ENCODE measurements around the gene ZFPL1. TPM values are rescaled to one million over a fixed set of nuclear protein-coding genes. Genes with fewer than 3 reads are reported as not detected.

The ZFPL1 gene
- total and polyA plus RNA-seq, 9 of the 15 experiments (the other 6 are each of a cell fraction or from before 2014, with no cell fraction given): 3.7 to 37.5 (median 22.7) TPM

DNA sequence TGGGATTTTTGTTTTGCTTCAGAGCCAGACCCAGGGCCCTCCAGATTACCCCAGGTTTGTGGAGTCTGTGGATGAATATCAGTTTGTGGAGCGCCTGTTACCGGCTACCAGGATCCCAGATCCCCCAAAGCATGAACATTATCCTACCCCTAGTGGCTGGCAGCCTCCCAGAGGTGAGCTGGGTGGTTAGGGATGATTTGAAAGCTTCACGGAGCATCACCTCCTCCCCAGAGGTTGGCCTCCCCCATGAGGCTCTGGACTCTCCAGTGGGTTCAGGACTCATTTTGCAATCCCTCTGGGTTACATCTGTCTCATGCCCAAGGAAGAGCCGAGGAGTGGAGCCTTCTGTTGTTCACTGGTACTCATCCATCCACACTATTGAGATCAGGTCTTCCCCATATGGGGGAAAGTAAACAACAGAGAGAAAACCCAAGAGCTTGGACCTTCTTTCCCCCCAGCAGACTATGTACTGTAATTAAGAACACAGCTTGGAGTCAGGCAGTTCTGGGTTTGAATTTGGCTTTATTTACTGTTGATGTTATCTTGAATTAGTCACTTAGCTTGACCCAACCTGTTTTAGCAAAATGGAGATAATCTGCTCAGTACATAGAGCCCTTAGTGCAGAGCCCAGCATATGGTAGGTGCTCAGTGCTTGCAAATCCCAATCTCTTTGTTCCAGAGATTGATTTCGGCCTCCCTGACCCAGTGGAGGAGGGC is 40.6 kb downstream of the ZFPL1 start (continued):
- TF ChIP-seq JUND (IDR thresholded peaks at IDR 0.05; ENCODE audit: borderline replicate concordance, low read depth, low read length) (no peak), JUND (tag; IDR thresholded peaks at IDR 0.05; ENCODE audit: borderline replicate concordance, low read depth, low read length) (peak; percentile 24; the same call in 1 of the 3 replicates), E2F5 (CRISPR knock-in tag; IDR thresholded peaks at IDR 0.05) (no peak), TSC22D4 (tag; IDR thresholded peaks at IDR 0.05) (no peak), KDM4B (IDR thresholded peaks at IDR 0.05; ENCODE audit: borderline replicate concordance in 2 of 2, low read depth in 1 of 2) (no peak), POU5F1 (IDR thresholded peaks at IDR 0.05; ENCODE audit: borderline replicate concordance, low read depth, low read length, partially characterized antibody) (no peak), MYBL2 (IDR thresholded peaks at IDR 0.05; ENCODE audit: low read depth) (no peak), MYBL2 (CRISPR knock-in tag; IDR thresholded peaks at IDR 0.05; ENCODE audit: borderline replicate concordance) (no peak), IRF2 (CRISPR knock-in tag; IDR thresholded peaks at IDR 0.05) (no peak), TCF7L2 (IDR thresholded peaks at IDR 0.05; ENCODE audit: low read depth, low read length) (no peak), ZNF444 (CRISPR knock-in tag; IDR thresholded peaks at IDR 0.05) (no peak), PRPF4 (IDR thresholded peaks at IDR 0.05; ENCODE audit: insufficient read depth, low read depth, low read length, poor library complexity, severe bottlenecking) (no peak), SIN3B (IDR thresholded peaks at IDR 0.05; ENCODE audit: low read depth) (no peak), ZNF449 (CRISPR knock-in tag; IDR thresholded peaks at IDR 0.05) (no peak), RBM22 (IDR thresholded peaks at IDR 0.05; ENCODE audit: low read depth, low read length, poor library complexity, severe bottlenecking) (no peak), ZNF445 (CRISPR knock-in tag; IDR thresholded peaks at IDR 0.05; ENCODE audit: low read depth) (no peak), MAX (CRISPR knock-in tag; IDR thresholded peaks at IDR 0.05) (peak; percentile 26; the same call in 1 of the 2 replicates), SRSF7 (optimal IDR thresholded peaks at IDR 0.05; ENCODE audit: low read depth, low read length) (no peak), ARID1B (IDR thresholded peaks at IDR 0.05) (peak; percentile 48), ZZZ3 (IDR thresholded peaks at IDR 0.05) (no peak), ZNF699 (CRISPR knock-in tag; IDR thresholded peaks at IDR 0.05; ENCODE audit: insufficient replicate concordance) (no peak)
- TF ChIP-seq, protein P1, sequence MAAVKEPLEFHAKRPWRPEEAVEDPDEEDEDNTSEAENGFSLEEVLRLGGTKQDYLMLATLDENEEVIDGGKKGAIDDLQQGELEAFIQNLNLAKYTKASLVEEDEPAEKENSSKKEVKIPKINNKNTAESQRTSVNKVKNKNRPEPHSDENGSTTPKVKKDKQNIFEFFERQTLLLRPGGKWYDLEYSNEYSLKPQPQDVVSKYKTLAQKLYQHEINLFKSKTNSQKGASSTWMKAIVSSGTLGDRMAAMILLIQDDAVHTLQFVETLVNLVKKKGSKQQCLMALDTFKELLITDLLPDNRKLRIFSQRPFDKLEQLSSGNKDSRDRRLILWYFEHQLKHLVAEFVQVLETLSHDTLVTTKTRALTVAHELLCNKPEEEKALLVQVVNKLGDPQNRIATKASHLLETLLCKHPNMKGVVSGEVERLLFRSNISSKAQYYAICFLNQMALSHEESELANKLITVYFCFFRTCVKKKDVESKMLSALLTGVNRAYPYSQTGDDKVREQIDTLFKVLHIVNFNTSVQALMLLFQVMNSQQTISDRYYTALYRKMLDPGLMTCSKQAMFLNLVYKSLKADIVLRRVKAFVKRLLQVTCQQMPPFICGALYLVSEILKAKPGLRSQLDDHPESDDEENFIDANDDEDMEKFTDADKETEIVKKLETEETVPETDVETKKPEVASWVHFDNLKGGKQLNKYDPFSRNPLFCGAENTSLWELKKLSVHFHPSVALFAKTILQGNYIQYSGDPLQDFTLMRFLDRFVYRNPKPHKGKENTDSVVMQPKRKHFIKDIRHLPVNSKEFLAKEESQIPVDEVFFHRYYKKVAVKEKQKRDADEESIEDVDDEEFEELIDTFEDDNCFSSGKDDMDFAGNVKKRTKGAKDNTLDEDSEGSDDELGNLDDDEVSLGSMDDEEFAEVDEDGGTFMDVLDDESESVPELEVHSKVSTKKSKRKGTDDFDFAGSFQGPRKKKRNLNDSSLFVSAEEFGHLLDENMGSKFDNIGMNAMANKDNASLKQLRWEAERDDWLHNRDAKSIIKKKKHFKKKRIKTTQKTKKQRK (IDR thresholded peaks at IDR 0.05; ENCODE audit: borderline replicate concordance, low read depth, low read length): no peak

Data from K562 (cell line).